Measurements from ENCODE around the gene FSD1.

- no peak for TF ChIP-seq CTCF (IDR thresholded peaks at IDR 0.05)
- TF ChIP-seq POLR2A (IDR thresholded peaks at IDR 0.05) = no peak
Observed at GRCh38 chr19:4365791-4366665, 61.6 kb downstream of the FSD1 start.

Data from Peyer's patch (tissue), 4 donors.